Skin epidermis (tissue), 12 donors: ENCODE data around the gene ZNF267.
"Not testable (repeated sequence)": the region's sequence is repeated elsewhere in the genome, so short reads cannot be mapped to it uniquely, and the experiment has no call there.

Experiments
- H3K27ac ChIP-seq, 21 experiments: fragments of 200-600 bp; sonication (generic) in 11 of 21; one replicate each; pipeline ENCODE4 v1.5.0; 2020; ENCODE audit warnings: mild to moderate bottlenecking in 3 of 21, inconsistent platforms in 2 of 21, moderate library complexity in 2 of 21
- H3K4me3 ChIP-seq, 7 experiments: fragments of 200-600 bp; sonication (generic) in 2 of 7; one replicate each; pipeline ENCODE4 v1.5.0; 2020; ENCODE audit warnings: inconsistent platforms in 2 of 7, mild to moderate bottlenecking in 2 of 7, moderate library complexity in 1 of 7

ZNF267 gene

DNA sequence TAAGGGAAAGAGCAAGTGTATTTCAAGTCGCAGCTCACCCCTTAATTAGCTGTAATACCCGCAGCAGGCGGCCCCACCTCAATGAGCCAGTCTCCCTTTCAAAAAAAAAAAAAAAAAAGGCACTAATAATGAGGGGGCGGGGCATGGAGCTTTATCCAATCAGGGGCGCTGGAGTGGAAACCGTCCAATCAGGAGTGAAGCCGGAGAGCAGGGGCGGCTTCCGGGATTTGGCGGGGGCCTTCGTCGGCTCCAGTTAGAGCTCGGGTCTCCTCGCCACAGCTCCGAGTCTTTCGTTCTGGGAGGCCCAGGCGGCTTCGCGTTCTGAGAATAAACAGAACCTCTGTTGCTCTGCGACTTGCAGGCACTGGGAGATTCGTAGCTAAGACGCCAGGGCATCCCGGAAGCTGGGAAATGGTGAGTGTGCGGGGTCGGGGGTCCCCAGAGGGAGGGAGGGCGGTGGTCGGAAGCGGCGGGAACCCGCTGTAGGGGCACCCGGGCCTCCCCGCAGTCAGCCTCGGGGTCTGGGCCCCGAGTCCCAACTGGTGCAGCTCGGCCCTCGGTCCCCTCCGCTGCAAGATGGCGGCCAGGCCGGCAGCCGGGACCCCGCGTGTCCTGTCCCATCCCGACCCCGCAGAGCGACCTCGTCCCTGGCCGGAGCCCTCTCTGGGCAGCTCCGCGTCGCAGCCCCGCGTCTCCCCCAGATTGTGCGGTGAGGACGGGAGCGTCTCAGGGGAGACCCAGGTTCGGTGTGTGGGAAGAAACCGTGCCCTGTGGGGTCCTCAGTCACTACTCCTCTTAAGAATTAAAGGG is at the start of gene ZNF267:
ZNF267 (plus strand) TSS at position 252 of the 810 bp plus-strand sequence; CDS start at position 412, 160 bp downstream.
- peak within 1 kb of the TSS; percentile 71 to 100 (median 91) for H3K4me3 ChIP-seq
- H3K27ac ChIP-seq, result peak within 1 kb of the TSS; percentile 88 to 100 (median 98)

DNA sequence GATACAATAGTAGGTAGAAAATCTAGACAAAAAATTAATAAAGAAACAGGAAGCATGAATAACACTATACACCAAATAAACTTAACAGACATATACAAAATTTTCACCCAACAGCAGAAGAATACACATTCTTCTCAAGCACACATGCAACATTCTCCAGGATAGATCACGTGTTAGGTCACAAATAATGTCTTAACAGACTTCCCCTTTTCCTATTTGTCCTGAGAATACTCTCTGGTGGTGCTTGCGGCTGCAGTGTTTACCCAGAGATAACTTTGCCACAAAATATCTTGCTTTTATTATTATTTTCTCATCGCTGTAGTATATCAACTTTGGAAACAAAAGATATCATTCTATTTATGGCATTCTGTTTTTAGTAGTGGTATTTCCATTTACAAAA is 40.6 kb upstream of the ZNF267 start:
- H3K4me3 ChIP-seq, result no peak overlapping the region
- H3K27ac ChIP-seq, result no peak overlapping the region

DNA sequence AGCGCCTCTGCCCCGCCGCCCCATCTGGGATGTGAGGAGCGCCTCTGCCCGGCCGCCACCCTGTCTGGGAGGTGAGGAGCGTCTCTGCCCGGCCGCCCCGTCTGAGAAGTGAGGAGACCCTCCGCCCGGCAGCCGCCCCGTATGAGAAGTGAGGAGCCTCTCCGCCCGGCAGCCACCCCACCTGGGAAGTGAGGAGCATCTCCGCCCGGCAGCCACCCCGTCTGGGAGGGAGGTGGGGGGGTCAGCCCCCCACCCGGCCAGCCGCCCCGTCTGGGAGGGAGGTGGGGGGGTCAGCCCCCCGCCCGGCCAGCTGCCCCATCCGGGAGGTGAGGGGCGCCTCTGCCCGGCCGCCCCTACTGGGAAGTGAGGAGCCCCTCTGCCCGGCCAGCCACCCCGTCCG is 37.2 kb upstream of the ZNF267 start:
- H3K27ac ChIP-seq, H3K4me3 ChIP-seq: not testable (repeated sequence)

DNA sequence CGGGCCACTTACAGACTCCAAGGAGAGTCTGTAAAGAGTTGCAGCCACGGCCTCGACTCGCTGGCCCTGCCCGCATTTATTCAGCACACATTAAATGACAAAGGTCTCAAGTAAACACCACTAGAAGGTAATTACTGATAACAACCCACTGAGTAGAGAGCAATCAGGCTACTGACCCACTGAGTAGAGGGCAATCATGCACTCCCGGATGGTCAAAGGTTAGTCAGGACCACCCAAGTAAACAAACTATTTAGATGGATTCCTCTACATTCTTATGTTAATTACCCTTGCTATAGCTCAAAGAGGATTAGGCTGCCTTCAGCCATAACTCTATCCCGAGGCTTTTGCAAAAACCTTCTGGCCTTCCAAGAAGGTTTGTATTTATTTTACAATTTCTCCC is 30.7 kb upstream of the ZNF267 start:
- no peak overlapping the region for H3K4me3 ChIP-seq
- no peak overlapping the region for H3K27ac ChIP-seq

DNA sequence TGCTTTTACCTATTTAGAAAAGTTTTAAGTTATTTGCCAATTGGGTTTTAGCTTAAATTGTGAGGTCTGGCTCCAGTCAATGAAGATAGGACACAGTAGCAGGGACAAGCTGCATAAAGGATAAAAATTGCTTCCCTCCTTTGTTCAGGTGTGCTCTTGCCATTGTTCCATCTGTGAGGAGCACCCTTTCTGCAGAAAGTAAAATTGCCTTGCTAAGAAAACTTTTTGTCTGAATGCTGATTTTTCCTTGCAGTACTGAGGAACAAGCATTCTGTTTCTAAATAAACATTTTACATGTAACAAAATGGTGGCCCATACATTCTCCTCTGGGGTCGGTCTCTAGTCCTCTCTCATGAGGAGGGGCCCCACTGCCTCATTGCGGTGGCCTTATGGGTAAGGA is 25.0 kb upstream of the ZNF267 start:
- not testable (repeated sequence) for H3K4me3 ChIP-seq, H3K27ac ChIP-seq

DNA sequence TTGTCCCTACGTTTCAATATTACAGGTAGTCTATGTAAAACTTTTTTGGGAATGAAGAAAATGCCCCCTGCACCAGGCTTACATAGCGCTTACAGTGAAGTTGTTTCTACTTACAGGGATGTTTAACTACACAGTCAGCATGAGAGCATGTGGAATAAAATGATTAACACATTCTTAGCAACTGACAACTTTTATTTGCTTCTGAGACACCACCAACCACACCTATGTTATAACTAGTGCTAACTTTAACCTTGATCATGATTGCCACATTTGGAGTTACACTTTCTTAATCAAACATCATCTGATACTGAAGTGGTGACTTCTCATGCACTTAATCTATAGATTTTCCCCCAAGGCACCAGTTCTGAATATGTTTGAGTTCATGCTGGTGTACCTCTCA is 20.3 kb upstream of the ZNF267 start:
- H3K27ac ChIP-seq, result no peak overlapping the region

DNA sequence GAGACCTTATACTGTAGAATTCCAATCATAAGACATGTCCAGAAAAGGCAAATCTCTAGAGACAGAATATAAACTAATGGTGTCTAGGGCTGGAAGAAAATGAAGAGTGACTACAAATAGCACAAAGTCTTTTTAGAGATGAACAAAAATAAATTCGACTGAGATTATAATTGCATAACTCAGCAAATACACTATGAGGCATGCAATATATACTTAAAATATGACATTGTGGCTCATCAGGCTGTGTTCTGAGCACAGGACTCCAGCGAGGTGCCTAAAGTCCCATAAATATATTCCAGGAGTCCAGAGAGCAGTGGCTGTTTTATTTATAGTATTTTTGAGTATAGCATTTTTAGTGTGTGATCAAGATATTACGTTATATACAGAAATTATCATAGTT is 13.1 kb upstream of the ZNF267 start:
- H3K4me3 ChIP-seq, result no peak overlapping the region
- no peak overlapping the region for H3K27ac ChIP-seq

More for the DNA sequence above, 20.3 kb upstream of the ZNF267 start:
- H3K4me3 ChIP-seq, result no peak overlapping the region

DNA sequence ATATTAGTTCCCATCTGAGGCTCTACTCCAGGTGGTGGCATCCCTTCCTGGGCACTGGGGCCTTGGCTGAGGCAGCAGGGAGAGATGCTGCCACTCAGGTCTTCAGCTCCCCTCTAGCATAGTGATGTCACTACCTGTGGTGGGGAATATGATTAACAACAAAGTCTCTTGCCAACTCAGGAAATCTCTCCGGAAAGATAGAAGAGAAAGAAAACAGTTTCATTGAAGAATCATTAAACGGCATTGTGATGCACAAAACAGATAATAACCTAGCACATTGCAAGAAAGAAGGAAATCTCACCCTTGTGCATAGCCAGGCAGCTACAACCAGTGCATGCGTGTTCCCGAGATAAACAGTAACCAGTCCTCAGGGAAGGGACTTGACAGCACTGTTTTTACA is 12.2 kb upstream of the ZNF267 start:
- no peak overlapping the region for H3K4me3 ChIP-seq
- no peak overlapping the region for H3K27ac ChIP-seq

DNA sequence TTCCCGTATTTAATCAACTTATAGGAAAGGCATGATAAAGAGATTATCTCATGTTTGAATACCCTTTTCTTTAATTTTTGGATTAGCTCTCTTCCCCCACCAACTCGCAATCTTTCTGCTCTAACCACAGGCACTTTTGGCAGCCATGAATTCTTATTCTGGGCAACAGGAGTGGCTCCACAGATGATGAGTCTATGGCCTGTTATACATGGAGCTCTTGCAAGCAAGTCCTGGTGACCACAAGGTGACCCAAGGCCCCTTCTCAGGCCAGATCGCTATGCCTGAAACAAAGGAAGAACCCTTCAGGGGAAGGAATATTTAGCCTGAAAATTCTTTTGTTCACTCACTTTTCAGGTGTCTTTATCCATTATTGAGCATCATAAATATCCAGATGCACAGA is 10.8 kb upstream of the ZNF267 start:
- no peak overlapping the region for H3K27ac ChIP-seq
- no peak overlapping the region for H3K4me3 ChIP-seq

DNA sequence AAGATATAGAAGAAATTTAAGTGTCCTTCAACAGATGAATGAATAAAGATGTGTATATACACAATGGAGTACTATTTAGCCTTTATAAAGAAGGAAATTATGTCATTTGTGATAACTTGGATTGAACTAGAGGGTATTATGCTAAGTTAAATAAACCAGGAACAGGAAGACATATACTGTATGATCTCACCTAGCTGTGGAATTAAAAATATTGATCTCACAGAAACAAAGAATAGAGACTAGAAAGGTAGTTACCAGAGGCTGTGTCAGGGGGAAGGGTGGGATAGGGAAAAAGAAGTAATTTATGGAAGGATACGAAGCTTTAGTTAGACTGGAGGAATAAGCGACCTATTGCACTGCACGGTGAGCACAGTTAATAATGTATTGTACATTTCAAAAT is 5.4 kb upstream of the ZNF267 start:
- peak overlapping the region in 1 of 21 experiments; percentile 88 for H3K27ac ChIP-seq
- no peak overlapping the region for H3K4me3 ChIP-seq

DNA sequence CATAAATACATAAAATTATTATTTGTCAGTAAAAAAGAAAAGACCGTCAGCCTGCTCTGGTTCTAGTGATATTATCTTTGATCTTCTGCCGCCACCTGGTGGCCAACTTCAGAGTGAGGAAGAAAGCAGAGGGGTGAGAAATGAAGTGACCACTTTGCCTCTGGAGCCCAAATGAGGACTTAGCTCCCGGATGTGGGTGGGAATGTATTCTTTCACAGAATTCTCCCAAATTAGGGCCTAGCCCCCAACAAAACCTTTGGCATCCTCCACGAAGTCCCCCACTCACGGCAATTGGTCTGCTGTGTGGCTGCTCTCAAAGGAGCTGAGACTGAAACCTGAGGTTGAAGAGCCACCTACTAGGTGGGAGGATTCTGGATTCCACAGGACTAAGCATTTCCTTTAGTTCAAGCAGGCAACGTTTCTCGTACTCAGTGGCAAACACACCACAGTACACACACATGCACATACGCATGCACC is 4.9 kb upstream of the ZNF267 start:
- peak overlapping the region in 2 of 7 experiments; percentile 2 to 4 for H3K4me3 ChIP-seq
- H3K27ac ChIP-seq, result peak overlapping the region in 14 of 21 experiments; percentile 10 to 92 (median 59)

DNA sequence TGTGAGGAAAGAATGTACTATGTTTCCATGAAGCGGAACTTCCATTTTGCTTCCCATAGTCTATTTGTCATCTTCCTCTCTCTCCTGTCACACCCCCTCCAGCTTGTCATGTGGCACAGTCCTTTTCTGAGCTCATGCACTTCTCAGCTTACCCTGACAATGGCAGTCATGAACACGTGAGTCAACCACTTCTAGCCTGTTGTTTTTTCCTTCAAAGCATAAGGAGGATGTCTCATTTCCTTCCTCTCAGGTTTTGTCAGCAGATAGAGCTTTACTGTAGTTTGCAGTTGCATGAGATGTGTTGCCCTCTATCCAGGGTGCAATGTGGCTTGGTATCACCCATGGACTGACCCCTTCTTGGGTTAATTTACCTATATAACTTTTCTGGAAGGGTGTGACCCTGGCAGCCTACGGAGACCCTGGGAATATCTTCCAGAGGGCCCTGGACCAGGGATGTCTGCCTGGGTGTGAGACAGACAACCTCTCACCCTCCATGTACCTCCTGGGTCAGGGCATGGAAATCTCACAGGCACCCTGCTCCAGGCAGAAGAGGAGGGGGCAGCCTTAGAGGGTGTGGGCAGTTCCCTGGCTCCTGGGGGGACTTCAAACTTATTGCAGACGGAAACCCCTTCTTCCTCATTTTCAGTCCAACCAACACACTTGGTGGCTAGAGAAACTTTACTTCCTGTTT is 4.0 kb upstream of the ZNF267 start:
- Histone ChIP-seq H3K27ac (peak overlapping the region in 18 of 21 experiments; percentile 1 to 92 (median 74)), H3K4me3 (no peak overlapping the region)

DNA sequence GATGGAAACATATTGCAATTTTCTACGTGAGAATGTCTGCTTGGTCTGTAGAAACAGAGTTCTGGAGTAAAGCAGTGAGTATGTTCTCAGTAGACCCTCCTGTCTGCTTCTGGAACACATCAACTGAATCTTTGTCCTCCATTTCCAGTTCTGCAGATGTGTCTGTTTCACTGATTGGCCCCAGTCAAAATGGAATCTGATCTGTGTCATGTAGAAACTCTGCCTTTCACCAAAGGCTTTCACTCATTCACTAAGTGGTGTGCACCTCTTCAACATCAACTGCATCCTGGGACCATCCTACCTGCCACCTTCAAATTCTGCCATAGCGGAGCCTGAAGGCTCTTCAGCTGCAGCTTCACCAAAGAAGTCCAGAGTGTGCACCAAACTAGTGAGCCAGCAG is 2.8 kb upstream of the ZNF267 start:
- H3K4me3 ChIP-seq, result no peak overlapping the region
- peak overlapping the region in 6 of 21 experiments; percentile 76 to 92 (median 86) for H3K27ac ChIP-seq

DNA sequence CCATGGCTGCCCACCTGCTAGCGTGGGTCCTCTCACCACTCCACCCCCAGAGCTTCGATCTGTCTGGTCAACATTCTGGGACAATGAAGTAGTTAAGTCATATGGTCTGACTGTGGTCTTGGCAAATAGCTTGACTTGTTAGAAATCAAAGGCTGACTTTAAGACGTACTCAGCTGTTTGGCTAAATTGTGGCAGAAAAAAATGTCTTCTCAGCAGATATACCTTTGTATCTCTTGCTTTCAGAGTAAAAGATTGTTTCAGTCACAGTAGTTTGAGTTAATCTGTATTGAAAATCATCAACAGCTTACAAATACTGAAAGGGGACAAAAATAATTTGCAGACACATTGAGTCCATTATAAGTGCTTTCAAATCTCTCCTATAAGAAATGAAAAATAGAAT is 2.1 kb upstream of the ZNF267 start:
- Histone ChIP-seq H3K4me3 (no peak overlapping the region), H3K27ac (peak overlapping the region in 2 of 21 experiments; percentile 9 to 100)

DNA sequence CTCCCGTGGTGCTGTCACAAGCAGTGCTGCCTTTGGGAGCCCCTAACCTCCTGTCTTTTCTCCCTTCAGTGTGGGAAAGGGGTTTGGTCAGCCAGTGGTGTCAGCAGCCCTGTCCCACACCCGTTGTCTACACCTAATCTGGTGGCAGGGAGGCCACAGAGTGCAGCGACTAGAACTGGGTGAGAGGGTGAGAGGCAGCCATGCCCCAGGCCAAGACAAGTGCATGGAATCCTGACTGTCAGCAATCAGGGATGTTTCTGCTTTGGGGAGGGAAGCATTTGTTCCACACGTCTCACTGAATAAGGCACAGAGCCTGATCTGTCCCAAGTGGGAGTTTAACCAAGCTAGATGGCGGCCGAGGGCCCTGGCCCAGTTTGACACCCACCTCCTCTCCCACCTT is 1.4 kb upstream of the ZNF267 start:
- no peak overlapping the region for H3K4me3 ChIP-seq
- H3K27ac ChIP-seq, result peak overlapping the region in 3 of 21 experiments; percentile 74 to 100 (median 96)

DNA sequence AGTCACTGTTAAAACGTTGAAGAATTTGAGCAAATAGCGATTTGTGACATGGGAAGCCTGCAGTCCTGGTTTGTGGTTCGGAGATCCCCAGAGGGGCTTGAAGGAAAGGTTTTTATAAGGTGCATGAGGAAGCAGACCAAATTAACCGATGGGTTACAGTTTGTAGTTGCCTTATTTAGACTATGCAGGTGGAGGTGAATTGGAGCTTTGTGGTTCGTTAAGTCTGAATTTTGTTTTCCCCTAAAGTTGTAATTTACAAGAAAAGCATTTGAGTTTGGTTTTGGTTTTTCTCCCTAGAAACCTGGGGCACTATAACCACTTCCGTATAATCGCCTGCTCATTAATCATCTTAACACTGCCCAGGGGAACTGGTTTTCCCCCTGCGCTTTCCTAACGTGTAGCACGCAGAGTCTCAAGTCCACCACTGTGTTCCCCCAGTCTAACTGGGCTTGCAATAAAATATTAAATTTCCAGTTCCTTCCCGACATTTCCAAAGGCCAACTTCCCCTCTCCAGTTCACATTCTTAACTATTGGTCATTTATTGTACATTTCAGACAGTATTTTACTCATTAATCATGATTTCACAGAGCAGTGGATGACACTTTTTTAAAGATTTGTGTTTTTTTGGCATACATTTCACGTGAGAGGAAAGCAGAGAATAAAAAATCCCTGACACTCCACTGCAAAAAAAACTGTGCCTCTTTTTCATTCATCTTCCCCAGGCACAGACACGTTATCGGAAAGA is 932 bp downstream of the ZNF267 start:
- peak overlapping the region; percentile 71 to 100 (median 91) for H3K4me3 ChIP-seq
- H3K27ac ChIP-seq, result peak overlapping the region; percentile 88 to 100 (median 98)

DNA sequence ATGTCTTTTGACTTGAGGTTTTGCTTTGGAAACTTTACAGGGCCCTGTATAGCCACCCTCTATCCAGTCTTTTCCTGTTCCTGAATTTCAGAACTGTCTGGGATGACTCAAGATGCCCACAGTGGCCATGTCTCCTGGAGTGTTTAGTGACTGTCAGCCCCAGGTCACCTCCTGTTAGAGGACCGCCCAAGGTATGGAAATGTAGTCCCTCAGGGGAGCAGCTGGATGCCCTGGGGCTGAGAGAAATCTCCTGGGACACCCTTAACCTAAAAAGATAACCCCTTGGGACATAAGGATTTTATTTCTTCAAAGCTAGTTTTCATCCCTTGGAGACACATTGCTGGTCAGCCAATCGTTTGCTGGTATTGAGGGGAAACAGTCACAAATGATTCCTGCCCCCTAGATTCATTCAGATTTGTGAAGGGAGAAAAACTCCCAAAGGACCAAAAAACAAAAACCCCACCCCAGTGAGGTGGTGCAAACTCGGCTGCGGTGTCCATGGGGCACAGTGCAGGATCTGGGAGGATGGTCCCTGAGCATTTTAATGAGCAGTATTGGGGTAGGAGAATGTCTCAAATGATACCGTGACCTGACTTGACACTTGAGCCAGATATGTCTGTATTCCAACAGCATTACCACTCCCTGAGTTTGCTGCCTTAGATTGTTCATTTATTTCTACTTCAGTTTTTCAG is 1.7 kb downstream of the ZNF267 start:
- Histone ChIP-seq H3K4me3 (peak overlapping the region; percentile 71 to 100 (median 91)), H3K27ac (peak overlapping the region in 19 of 21 experiments; percentile 88 to 100 (median 98))

DNA sequence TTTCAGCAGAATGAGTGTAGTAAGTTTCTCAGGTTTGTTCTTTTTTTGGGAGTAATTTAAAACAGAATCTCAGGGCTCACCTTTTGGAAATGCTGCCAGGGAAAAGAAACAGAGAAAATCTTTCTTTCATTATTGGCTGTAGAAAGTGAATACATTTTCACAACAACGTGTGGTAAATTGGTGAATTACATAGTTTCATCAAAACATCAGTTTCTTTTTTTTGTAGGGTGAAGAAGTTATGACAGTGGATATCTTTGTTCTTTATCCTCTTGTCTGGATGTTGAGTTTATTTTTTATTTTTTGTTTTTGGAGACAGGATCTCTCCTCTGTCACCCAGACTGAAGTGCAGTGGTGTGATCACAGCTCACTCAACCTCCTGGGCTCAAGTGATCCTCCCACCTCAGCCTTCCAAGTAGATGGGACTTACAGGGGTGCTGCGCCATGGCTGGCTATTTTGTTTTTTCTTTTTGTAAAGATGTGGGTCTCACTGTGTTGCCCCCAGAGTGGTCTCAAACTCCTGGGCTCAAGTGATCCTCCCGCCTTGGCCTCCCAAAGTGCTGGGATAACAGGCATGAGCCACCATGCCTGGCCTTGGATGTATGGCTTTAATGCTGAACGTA is 2.4 kb downstream of the ZNF267 start:
- Histone ChIP-seq H3K4me3 (peak overlapping the region in 3 of 7 experiments; percentile 5 to 91 (median 71)), H3K27ac (peak overlapping the region in 17 of 21 experiments; percentile 22 to 100 (median 98))
